ENCODE measurements around the gene SPTBN1.

GRCh38 chr2:54675738-54676137 is 219.6 kb downstream of the SPTBN1 start:
- no peak for TF ChIP-seq CTCF (IDR thresholded peaks at IDR 0.05)
- no peak for TF ChIP-seq POLR2A (IDR thresholded peaks at IDR 0.05)
